Mesodermal cell (in vitro differentiated cells): Measurements from ENCODE around the gene SDK1.

Experiments
- H3K27ac ChIP-seq: 2 replicates; pipeline ENCODE4 v1.7.0; 2013; ENCODE audit warnings: mild to moderate bottlenecking, low read depth, low read length, moderate library complexity; ENCODE audit not compliant: severe bottlenecking
- H3K36me3 ChIP-seq: 2 replicates; pipeline ENCODE4 v1.7.1; 2013; ENCODE audit warnings: mild to moderate bottlenecking, low read length, moderate library complexity; ENCODE audit not compliant: control insufficient read depth, insufficient read depth
- H3K4me1 ChIP-seq: one replicate; pipeline ENCODE4 v1.7.1; 2013; ENCODE audit warnings: mild to moderate bottlenecking, low read length; ENCODE audit not compliant: insufficient read depth, control insufficient read depth, poor library complexity, severe bottlenecking
- H3K4me3 ChIP-seq: 2 replicates; pipeline ENCODE4 v1.7.0; 2013; ENCODE audit warnings: low read length, control low read depth, mild to moderate bottlenecking; ENCODE audit not compliant: insufficient read depth, poor library complexity, severe bottlenecking; ENCODE audit errors: extremely low read depth
- H3K9me3 ChIP-seq: 2 replicates; pipeline ENCODE4 v1.7.1; 2013; ENCODE audit warnings: mild to moderate bottlenecking, low read length, moderate library complexity; ENCODE audit not compliant: control insufficient read depth
- WGBS, 2 experiments: methylation state at CpG; one replicate each; pipeline ENCODE4 v1.1.5; 2013; ENCODE audit warnings: missing lambda C conversion rate in 2 of 2; ENCODE audit not compliant: insufficient coverage in 2 of 2; 5-methylcytosine and 5-hydroxymethylcytosine counted together

Gene SDK1

DNA sequence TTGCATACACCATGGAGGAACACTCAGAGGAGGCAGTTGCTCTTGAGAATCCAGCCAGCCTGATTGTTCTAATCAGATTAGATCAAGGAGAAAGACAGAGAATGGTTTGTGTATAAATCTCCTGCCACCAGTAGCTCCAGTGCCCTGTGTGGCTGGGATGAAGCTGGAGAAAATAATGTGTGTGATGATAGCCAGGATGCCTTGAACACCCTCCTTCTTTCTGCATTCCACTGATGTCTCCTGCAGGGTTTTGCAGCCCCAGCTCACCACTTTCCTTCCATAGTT, 766.4 kb downstream of the SDK1 start:
- H3K36me3 ChIP-seq = no peaks in the 10 kb centered on the region
- H3K9me3 ChIP-seq = no peaks in the 10 kb centered on the region

GRCh38 chr7:4067874-4068273, 766.8 kb downstream of the SDK1 start:
- Histone ChIP-seq H3K36me3 (no peaks in the 10 kb centered on the region), H3K4me3 (no peak overlapping the region), H3K27ac (no peak overlapping the region), H3K9me3 (no peaks in the 10 kb centered on the region), H3K4me1 (no peaks in the 10 kb centered on the region)
- WGBS, 2 experiments = 89 to 91% methylated on average over 4 of the region's 4 CpGs

More for the DNA sequence above, 766.4 kb downstream of the SDK1 start:
- Histone ChIP-seq H3K4me3 (no peak overlapping the region), H3K27ac (no peak overlapping the region), H3K4me1 (no peaks in the 10 kb centered on the region)

DNA sequence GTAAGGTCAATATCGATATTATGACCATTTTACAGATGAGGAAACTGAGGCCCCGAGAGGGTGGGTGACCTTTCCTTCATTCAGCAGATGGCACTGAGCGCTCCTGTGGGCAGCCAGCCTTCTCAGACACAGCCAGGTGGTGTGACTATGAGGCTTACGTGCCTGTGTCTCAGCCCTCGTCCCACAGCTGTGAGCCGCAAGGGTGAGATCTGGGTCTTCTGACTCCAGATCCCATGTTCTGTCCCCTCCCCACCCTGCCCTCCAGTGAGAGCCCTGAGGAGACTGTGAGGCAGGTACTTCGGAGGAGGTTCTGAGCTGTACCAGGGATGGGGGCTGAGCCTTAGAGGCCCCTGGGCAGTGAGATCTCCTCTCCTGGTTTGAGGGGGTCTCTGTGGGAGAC, 767.2 kb downstream of the SDK1 start:
- H3K4me1 ChIP-seq = no peaks in the 10 kb centered on the region
- no peak overlapping the region for H3K4me3 ChIP-seq
- no peaks in the 10 kb centered on the region for H3K36me3 ChIP-seq
- no peaks in the 10 kb centered on the region for H3K9me3 ChIP-seq
- WGBS, 2 experiments = 90 to 95% methylated on average over 6 of the region's 7 CpGs
- no peak overlapping the region for H3K27ac ChIP-seq

DNA sequence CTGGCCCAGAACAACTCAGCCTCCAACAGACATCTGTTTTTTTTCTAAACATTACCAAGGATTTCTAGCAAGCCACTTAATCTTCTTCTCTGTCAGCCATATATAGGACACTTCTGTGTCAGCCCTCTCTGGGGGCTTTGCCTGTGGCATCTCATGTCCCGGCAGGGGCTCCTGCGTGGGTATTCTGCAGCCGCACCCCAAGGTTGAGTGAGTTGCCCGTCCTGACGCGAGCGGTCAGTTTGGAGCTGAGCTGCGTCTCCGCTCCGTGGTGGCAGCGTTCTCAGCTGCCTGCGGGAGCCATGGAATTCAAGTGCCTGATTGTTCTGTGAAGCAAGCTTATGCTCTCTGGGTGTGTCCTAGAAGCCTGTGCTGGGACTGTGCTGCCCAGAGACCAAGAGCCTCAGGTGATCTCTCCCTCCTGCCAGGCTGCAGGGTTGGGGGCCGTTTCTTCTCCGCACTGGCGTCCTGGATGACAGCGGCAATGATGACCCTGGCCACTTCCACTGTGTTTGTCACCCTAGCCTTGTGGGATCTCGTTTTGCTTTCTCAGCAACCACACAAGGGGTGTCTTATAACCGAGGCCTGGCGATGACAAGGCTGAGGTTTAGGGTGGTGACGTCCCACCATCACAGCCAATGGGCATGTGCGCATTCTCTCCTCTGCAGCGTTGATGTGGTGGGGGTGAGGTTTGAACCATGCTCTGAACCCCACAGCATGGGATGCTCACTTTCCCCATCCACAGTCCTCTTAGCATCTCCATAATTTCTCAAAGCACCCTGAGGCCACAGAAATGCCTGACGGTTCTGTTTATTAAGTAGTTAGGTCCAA, 768.4 kb downstream of the SDK1 start:
- Histone ChIP-seq H3K4me3 (no peak overlapping the region), H3K4me1 (no peaks in the 10 kb centered on the region)
- WGBS, 2 experiments = 82 to 89% methylated on average over 10 to 20 of the region's 23 CpGs

DNA sequence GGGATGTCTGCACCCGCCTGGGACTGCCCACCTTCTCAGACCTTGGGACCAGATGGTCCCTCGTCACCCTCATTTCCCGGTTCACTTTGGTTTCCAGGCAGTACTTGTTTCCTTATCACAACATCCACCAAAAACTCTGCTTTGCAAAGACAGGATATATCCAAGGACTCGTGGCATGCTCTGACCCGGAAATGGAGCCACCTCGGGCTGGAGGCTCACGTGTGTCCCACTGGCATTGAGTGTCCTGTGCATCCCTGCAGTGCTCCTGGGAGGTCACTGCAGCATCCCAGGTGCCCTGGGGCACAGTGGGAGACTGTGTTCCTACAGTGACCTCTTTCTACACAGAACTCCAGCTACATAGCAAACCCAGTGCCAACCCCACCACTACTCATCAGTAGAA, 769.2 kb downstream of the SDK1 start:
- Histone ChIP-seq H3K4me3 (no peak overlapping the region), H3K27ac (no peak overlapping the region), H3K36me3 (no peaks in the 10 kb centered on the region), H3K4me1 (no peaks in the 10 kb centered on the region), H3K9me3 (no peaks in the 10 kb centered on the region)
- WGBS, 2 experiments = 89 to 93% methylated on average over 6 of the region's 7 CpGs

More for the DNA sequence above, 768.4 kb downstream of the SDK1 start:
- H3K27ac ChIP-seq = no peak overlapping the region
- no peaks in the 10 kb centered on the region for H3K36me3 ChIP-seq
- no peaks in the 10 kb centered on the region for H3K9me3 ChIP-seq

DNA sequence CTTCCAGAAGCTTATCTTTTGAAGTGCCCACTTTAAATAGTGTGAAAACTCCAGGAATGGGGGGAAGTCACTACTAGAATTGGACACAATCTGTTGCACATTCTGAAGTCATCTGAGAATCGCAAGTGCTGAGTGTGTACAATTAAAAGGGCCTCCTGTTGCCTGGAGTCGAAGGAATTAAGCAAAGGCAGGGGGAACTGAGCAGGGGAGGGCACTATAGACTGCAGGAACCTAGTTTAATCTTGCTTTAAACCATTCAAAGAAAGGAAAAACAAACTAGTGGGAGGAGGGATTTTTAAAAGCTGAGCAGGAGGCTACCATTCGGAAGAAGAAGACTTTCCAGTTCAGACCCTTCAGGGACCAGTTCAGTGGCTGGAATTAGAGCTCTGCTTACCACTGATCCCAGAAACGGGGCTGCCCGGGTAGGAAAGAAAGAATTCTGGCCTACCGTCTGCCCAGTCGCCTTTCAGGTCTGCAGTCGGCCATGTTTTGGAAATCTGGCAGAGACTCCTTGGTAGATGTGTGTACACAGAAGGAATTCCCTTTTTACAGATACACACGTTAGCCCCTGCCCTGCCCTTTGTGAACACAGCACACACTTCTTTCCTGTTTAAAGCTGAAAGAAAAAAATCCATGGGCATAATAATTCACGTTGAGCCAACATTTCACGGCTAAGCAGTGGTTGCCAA, 770.5 kb downstream of the SDK1 start:
- H3K4me1 ChIP-seq = no peaks in the 10 kb centered on the region
- WGBS, 2 experiments = 77 to 92% methylated on average over 6 to 8 of the region's 11 CpGs
- peak overlapping the region; percentile 8 for H3K27ac ChIP-seq
- no peaks in the 10 kb centered on the region for H3K9me3 ChIP-seq
- no peaks in the 10 kb centered on the region for H3K36me3 ChIP-seq
- no peak overlapping the region for H3K4me3 ChIP-seq

GRCh38 chr7:4072161-4072925, 771.3 kb downstream of the SDK1 start:
- Histone ChIP-seq H3K9me3 (no peaks in the 10 kb centered on the region), H3K36me3 (no peaks in the 10 kb centered on the region), H3K4me1 (no peaks in the 10 kb centered on the region), H3K4me3 (no peak overlapping the region), H3K27ac (no peak overlapping the region)
- 88 to 95% methylated on average over 15 to 19 of the region's 20 CpGs for WGBS, 2 experiments

DNA sequence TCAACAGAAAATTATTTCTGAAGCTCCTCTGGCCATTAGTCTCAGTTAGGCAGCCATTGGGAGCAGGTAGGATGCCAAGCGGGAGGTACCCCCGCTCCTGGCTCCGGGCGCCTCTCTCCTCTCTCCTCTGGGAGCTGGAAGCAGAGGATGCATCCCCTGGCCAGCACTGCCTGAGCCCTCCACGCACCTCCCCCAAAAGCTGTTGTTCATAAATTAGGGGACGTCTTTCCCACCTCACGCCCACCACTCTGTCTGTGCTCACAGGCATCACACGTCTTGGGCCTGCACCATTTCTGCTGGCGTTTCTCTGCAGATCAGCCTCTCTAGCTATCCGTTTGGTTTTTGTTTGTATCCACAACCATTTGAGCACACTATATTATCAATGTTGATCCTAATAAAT, 772.0 kb downstream of the SDK1 start:
- 88 to 97% methylated on average over 9 to 10 of the region's 10 CpGs for WGBS, 2 experiments
- no peak overlapping the region for H3K4me3 ChIP-seq
- no peaks in the 10 kb centered on the region for H3K9me3 ChIP-seq
- H3K36me3 ChIP-seq = no peaks in the 10 kb centered on the region
- no peaks in the 10 kb centered on the region for H3K4me1 ChIP-seq
- no peak overlapping the region for H3K27ac ChIP-seq

DNA sequence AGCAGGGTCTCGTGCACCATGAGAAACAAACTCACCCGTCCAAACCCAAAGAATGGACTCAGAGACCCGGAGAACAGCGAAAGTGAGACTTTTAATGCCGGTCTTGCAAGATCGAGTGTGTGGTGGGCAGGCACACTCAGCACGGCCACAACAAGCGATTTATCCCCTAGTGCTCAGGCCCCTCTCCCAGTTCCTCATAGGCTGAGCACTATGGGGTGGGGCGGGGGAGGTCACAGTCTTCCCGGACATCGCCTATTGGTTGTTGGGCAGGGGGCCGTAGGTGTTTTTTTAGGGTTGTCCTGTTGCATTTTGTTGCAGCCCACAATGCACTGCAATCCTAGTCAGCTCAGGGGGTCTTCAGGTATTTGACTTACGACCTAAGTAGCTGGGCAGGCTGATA, 772.7 kb downstream of the SDK1 start:
- Histone ChIP-seq H3K27ac (no peak overlapping the region), H3K36me3 (no peaks in the 10 kb centered on the region), H3K4me1 (no peaks in the 10 kb centered on the region), H3K4me3 (no peak overlapping the region), H3K9me3 (no peaks in the 10 kb centered on the region)
- 84 to 87% methylated on average over 8 to 9 of the region's 13 CpGs for WGBS, 2 experiments

- 84 to 87% methylated on average over 6 to 7 of the region's 8 CpGs for WGBS, 2 experiments
- no peaks in the 10 kb centered on the region for H3K36me3 ChIP-seq
- no peaks in the 10 kb centered on the region for H3K9me3 ChIP-seq
- no peaks in the 10 kb centered on the region for H3K4me1 ChIP-seq
- H3K27ac ChIP-seq = no peak overlapping the region
- H3K4me3 ChIP-seq = no peak overlapping the region
Measured at GRCh38 chr7:4074407-4074806, 773.4 kb downstream of the SDK1 start.

DNA sequence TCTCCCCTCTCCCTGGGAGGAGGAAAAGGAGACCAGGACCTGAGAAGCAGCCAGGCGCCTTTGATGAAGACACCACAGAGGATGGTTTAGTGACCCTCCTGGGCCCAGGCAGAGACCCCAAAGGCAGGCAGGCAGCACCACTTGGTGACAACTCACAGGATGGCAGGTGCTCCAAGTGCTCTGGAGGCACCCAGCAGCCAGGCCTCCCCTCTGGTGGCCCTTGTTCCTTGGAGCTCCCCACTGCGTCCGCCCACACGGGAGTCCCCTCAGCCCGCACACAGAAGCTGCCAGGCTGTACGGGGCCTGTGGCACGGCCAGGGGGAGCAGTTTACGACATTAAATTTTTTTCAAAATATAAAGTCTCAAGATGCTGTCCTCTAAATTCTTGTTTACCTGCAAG, 773.9 kb downstream of the SDK1 start:
- no peak overlapping the region for H3K27ac ChIP-seq
- no peaks in the 10 kb centered on the region for H3K36me3 ChIP-seq
- no peak overlapping the region for H3K4me3 ChIP-seq
- H3K9me3 ChIP-seq = no peaks in the 10 kb centered on the region
- WGBS, 2 experiments = 93% methylated on average over 8 of the region's 8 CpGs
- no peaks in the 10 kb centered on the region for H3K4me1 ChIP-seq
